PC-3 (cell line): ENCODE results near the gene ACOXL. TPM values are rescaled to one million over a fixed set of nuclear protein-coding genes. Genes with fewer than 3 reads are reported as not detected.

Source experiments
- ATAC-seq: fragments of 200-7000 bp; cut with Tn5 transposase; 2 replicates; pipeline ENCODE4 v1.9.1; 2020; ENCODE audit warnings: mild to moderate bottlenecking, moderate library complexity
- BruUV-seq: library from RNA; stranded (reverse); fragments of 400-500 nt; replicated peaks from 2 replicates; lab custom pipeline; 2021; lab: Mats Ljungman, UMichigan
- CTCF ChIA-PET: fragments of 300-600 bp; sonication (Branson Sonifier 250); formaldehyde crosslinking; loops from one replicate; lab custom pipeline; 2022; ENCODE audit warnings: antibody characterized with exemption; lab: Charles Lee
- POLR2A ChIA-PET: fragments of 300-600 bp; sonication (Branson Sonifier 250); formaldehyde crosslinking; loops from one replicate; lab custom pipeline; 2022; ENCODE audit warnings: antibody characterized with exemption; ENCODE audit not compliant: unreplicated experiment; lab: Charles Lee
- DNase-seq: peaks from one replicate; pipeline ENCODE4 v3.0.0-alpha.2; 2015
- H2AFZ ChIP-seq: fragments of 300-600 bp; sonication (generic); 2 replicates; pipeline ENCODE4 v1.6.0; 2016; ENCODE audit warnings: antibody characterized with exemption, low read length
- H3F3A ChIP-seq: fragments of 300-600 bp; sonication (generic); one replicate; pipeline ENCODE4 v1.6.0; 2017; ENCODE audit warnings: antibody characterized with exemption, low read length, control low read depth, mild to moderate bottlenecking; ENCODE audit not compliant: unreplicated experiment
- H3K27ac ChIP-seq: fragments of 300-600 bp; sonication (generic); 2 replicates; pipeline ENCODE4 v1.5.1; 2016; ENCODE audit warnings: mild to moderate bottlenecking, low read length
- H3K27me3 ChIP-seq: fragments of 300-600 bp; sonication (generic); 2 replicates; pipeline ENCODE4 v1.6.1; 2016; ENCODE audit warnings: low read length, mixed read lengths
- H3K36me3 ChIP-seq: fragments of 300-600 bp; sonication (generic); 2 replicates; pipeline ENCODE4 v1.6.1; 2016; ENCODE audit warnings: low read depth, mixed run types, low read length, mixed read lengths
- H3K4me1 ChIP-seq: fragments of 300-600 bp; sonication (generic); 2 replicates; pipeline ENCODE4 v1.5.1; 2016; ENCODE audit warnings: low read length; ENCODE audit not compliant: insufficient read depth
- H3K4me2 ChIP-seq: fragments of 300-600 bp; sonication (generic); 2 replicates; pipeline ENCODE4 v1.6.0; 2016; ENCODE audit warnings: low read length
- H3K4me3 ChIP-seq: fragments of 300-600 bp; sonication (generic); 2 replicates; pipeline ENCODE4 v1.5.1; 2016; ENCODE audit warnings: mild to moderate bottlenecking, low read length, mixed read lengths
- H3K79me2 ChIP-seq: fragments of 300-600 bp; sonication (generic); 2 replicates; pipeline ENCODE4 v1.6.1; 2017; ENCODE audit warnings: low read length, mixed read lengths
- H3K9ac ChIP-seq: fragments of 300-600 bp; sonication (generic); 2 replicates; pipeline ENCODE4 v1.6.0; 2016; ENCODE audit warnings: mild to moderate bottlenecking, low read length
- H3K9me2 ChIP-seq: fragments of 300-600 bp; sonication (generic); replicated peaks from 2 replicates; pipeline ENCODE4 v1.6.1; 2016; ENCODE audit warnings: mixed run types, low read length, mixed read lengths
- H3K9me3 ChIP-seq: fragments of 300-600 bp; sonication (generic); 2 replicates; pipeline ENCODE4 v1.6.1; 2016; ENCODE audit warnings: low read length, mixed read lengths
- H4K20me1 ChIP-seq: fragments of 300-600 bp; sonication (generic); 2 replicates; pipeline ENCODE4 v1.6.1; 2016; ENCODE audit warnings: low read length, mixed read lengths
- CTCF ChIP-seq: fragments of 300-600 bp; sonication (generic); conservative IDR thresholded peaks from 2 replicates; pipeline ENCODE4 v1.5.1; 2017; ENCODE audit warnings: antibody characterized with exemption, low read depth, mild to moderate bottlenecking, low read length
- EZH2 ChIP-seq: fragments of 300-600 bp; sonication (generic); IDR thresholded peaks from one replicate; pipeline ENCODE4 v1.6.1; 2017; ENCODE audit warnings: antibody characterized with exemption, mild to moderate bottlenecking, low read length; ENCODE audit not compliant: unreplicated experiment
- EZH2phosphoT487 ChIP-seq: fragments of 300-600 bp; sonication (generic); IDR thresholded peaks from 2 replicates; pipeline ENCODE4 v1.6.1; 2018; ENCODE audit warnings: mild to moderate bottlenecking, antibody characterized with exemption, low read length, borderline replicate concordance
- intact Hi-C: fragments of 100-400 bp; cut with micrococcal nuclease; formaldehyde crosslinking; loops from 2 replicates; pipeline ENCODE4 v1.9.0; 2023
- total RNA-seq: library from RNA; depleted of rRNA; stranded (reverse); fragments of >200 nt; gene quantifications from 2 replicates; pipeline ENCODE4 v1.2.3, GENCODE V29; 2014

ACOXL gene
- total RNA-seq, 1 experiment from 2014 or later: 16.3 TPM

DNA sequence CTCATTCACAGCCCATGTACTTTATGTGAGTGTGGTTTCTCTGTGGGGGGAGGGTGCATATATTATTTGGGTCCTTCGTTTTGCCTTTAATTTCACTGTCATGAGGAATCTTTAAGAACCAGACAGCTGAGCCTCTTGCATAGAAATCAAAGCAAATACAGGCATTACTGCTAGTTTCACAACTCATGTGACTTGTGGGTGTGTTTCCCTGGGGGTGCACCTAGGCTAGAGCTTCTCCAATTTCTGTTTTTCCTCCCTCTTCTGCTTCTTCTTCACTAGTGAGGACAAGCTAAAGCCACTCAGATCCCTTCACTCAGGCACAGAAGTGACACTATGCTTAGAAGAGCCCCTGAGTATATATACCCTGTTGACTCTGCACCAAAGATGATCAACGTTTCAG, 131.4 kb downstream of the ACOXL start:
- DNase-seq (no peak), ATAC-seq (no peak)
- Histone ChIP-seq H3K4me1 (peaks cover 26% of the 10 kb centered on the region), H3K4me2 (no peak overlapping the region), H4K20me1 (no peaks in the 10 kb centered on the region), H3K36me3 (no peaks in the 10 kb centered on the region), H3K27ac (no peak overlapping the region), H3K9me3 (no peaks in the 10 kb centered on the region), H3K4me3 (no peak overlapping the region), H3F3A (no peaks in the 10 kb centered on the region), H2AFZ (no peak overlapping the region), H3K79me2 (no peaks in the 10 kb centered on the region), H3K27me3 (no peaks in the 10 kb centered on the region), H3K9me2 (no peaks in the 10 kb centered on the region), H3K9ac (no peak overlapping the region)
- TF ChIP-seq CTCF: no peak
- no peak for TF ChIP-seq EZH2phosphoT487
- no peak for TF ChIP-seq EZH2
- intact Hi-C loops: no loop called here
- BruUV-seq: no TSS peak
- POLR2A ChIA-PET: no interaction called here
- CTCF ChIA-PET: no interaction called here

- Histone ChIP-seq H2AFZ (no peak overlapping the region), H3K9me2 (no peaks in the 10 kb centered on the region), H3K4me3 (no peak overlapping the region), H3K4me1 (peaks cover 31% of the 10 kb centered on the region), H3K9ac (no peak overlapping the region), H3K27ac (no peak overlapping the region), H3K27me3 (no peaks in the 10 kb centered on the region), H3F3A (no peaks in the 10 kb centered on the region), H3K9me3 (no peaks in the 10 kb centered on the region), H3K36me3 (no peaks in the 10 kb centered on the region), H3K4me2 (no peak overlapping the region), H3K79me2 (no peaks in the 10 kb centered on the region), H4K20me1 (no peaks in the 10 kb centered on the region)
- ChIA-PET CTCF (no interaction called here), POLR2A (no interaction called here)
- DNase-seq (no peak), ATAC-seq (no peak)
- intact Hi-C loops: no loop called here
- TF ChIP-seq CTCF (no peak), EZH2 (no peak), EZH2phosphoT487 (no peak)
- BruUV-seq: no TSS peak
Measured at GRCh38 chr2:110864176-110864575, 131.8 kb downstream of the ACOXL start.

GRCh38 chr2:110864731-110865130, 132.4 kb downstream of the ACOXL start:
- Histone ChIP-seq H4K20me1 (no peaks in the 10 kb centered on the region), H3K4me1 (peaks cover 36% of the 10 kb centered on the region), H3K27ac (no peak overlapping the region), H3K4me2 (peak overlapping the region; percentile 66), H3K27me3 (no peaks in the 10 kb centered on the region), H3K9me3 (no peaks in the 10 kb centered on the region), H3K36me3 (no peaks in the 10 kb centered on the region), H3K9ac (no peak overlapping the region), H3K4me3 (no peak overlapping the region), H3F3A (no peaks in the 10 kb centered on the region), H2AFZ (no peak overlapping the region), H3K79me2 (no peaks in the 10 kb centered on the region), H3K9me2 (no peaks in the 10 kb centered on the region)
- POLR2A ChIA-PET: no interaction called here
- DNase-seq (peak; percentile 27), ATAC-seq (no peak)
- TF ChIP-seq EZH2: no peak
- no peak for TF ChIP-seq EZH2phosphoT487
- no peak for TF ChIP-seq CTCF
- no TSS peak for BruUV-seq
- intact Hi-C loops: no loop called here
- CTCF ChIA-PET: no interaction called here
